DOHH2 (cell line): ENCODE results near the gene ADGRG7.
"Not testable (repeated sequence)": the region's sequence is repeated elsewhere in the genome, so short reads cannot be mapped to it uniquely, and the experiment has no call there.

Experiments
- H3F3A ChIP-seq: fragments of 200-600 bp; sonication (generic), shearing (Covaris generic); 2 replicates; pipeline ENCODE4 v1.6.0; 2016; ENCODE audit warnings: antibody characterized with exemption, mild to moderate bottlenecking; ENCODE audit not compliant: control insufficient read depth, insufficient read depth
- H3K27ac ChIP-seq: fragments of 200-600 bp; sonication (generic); 2 replicates; pipeline ENCODE4 v1.5.1; 2014; ENCODE audit warnings: low read depth, mild to moderate bottlenecking, low read length, moderate library complexity
- H3K27me3 ChIP-seq: fragments of 200-600 bp; sonication (generic); 2 replicates; pipeline ENCODE4 v1.6.1; 2014; ENCODE audit warnings: mild to moderate bottlenecking, low read length, mixed read lengths; ENCODE audit not compliant: control insufficient read depth
- H3K36me3 ChIP-seq: fragments of 200-600 bp; sonication (generic); 2 replicates; pipeline ENCODE4 v1.6.1; 2014; ENCODE audit warnings: mild to moderate bottlenecking, low read length, moderate library complexity, mixed read lengths; ENCODE audit not compliant: control insufficient read depth
- H3K4me1 ChIP-seq: fragments of 200-600 bp; sonication (generic); 2 replicates; pipeline ENCODE4 v1.6.1; 2014; ENCODE audit warnings: mild to moderate bottlenecking, low read length, mixed read lengths; ENCODE audit not compliant: control insufficient read depth
- H3K4me2 ChIP-seq: fragments of 200-600 bp; sonication (generic); 2 replicates; pipeline ENCODE4 v1.6.0; 2014; ENCODE audit warnings: mild to moderate bottlenecking, low read length, moderate library complexity
- H3K4me3 ChIP-seq: fragments of 200-600 bp; sonication (generic); 2 replicates; pipeline ENCODE4 v1.5.1; 2014; ENCODE audit warnings: mild to moderate bottlenecking, low read length, mixed read lengths
- H3K79me2 ChIP-seq: fragments of 200-600 bp; sonication (generic); 2 replicates; pipeline ENCODE4 v1.6.1; 2014; ENCODE audit warnings: mild to moderate bottlenecking, low read length, mixed read lengths; ENCODE audit not compliant: control insufficient read depth
- H3K9me2 ChIP-seq: fragments of 200-600 bp; sonication (generic); replicated peaks from 2 replicates; pipeline ENCODE4 v1.6.1; 2014; ENCODE audit warnings: mild to moderate bottlenecking, low read length, mixed read lengths; ENCODE audit not compliant: control insufficient read depth
- H3K9me3 ChIP-seq: fragments of 200-600 bp; sonication (generic); 2 replicates; pipeline ENCODE4 v1.6.1; 2014; ENCODE audit warnings: antibody characterized with exemption, low read length, mixed read lengths; ENCODE audit not compliant: control insufficient read depth, insufficient read depth
- H4K20me1 ChIP-seq: fragments of 200-600 bp; sonication (generic); 2 replicates; pipeline ENCODE4 v1.6.0; 2014; ENCODE audit warnings: low read depth, mild to moderate bottlenecking, antibody characterized with exemption, low read length, moderate library complexity; ENCODE audit not compliant: control insufficient read depth, insufficient read depth
- CTCF ChIP-seq: fragments of 200-600 bp; sonication (generic); IDR thresholded peaks from one replicate; pipeline ENCODE4 v1.5.1; 2014; ENCODE audit warnings: antibody characterized with exemption, mild to moderate bottlenecking, low read depth, low read length; ENCODE audit not compliant: poor library complexity, severe bottlenecking
- EZH2phosphoT487 ChIP-seq: fragments of 200-600 bp; sonication (generic); IDR thresholded peaks from 2 replicates; pipeline ENCODE4 v1.6.1; 2017; ENCODE audit warnings: borderline replicate concordance, mild to moderate bottlenecking, antibody characterized with exemption, low read length, moderate library complexity, mixed read lengths

The ADGRG7 gene

GRCh38 chr3:100656945-100657344, 47.5 kb downstream of the ADGRG7 start:
- TF ChIP-seq CTCF: no peak
- TF ChIP-seq EZH2phosphoT487: no peak
- Histone ChIP-seq H3K27me3 (no peaks in the 10 kb centered on the region), H3K4me1 (no peaks in the 10 kb centered on the region), H3K9me3 (no peaks in the 10 kb centered on the region), H3K27ac (no peak overlapping the region), H3K4me3 (no peak overlapping the region), H3K9me2 (no peaks in the 10 kb centered on the region), H4K20me1 (no peaks in the 10 kb centered on the region), H3K36me3 (no peaks in the 10 kb centered on the region), H3K4me2 (no peak overlapping the region), H3K79me2 (no peaks in the 10 kb centered on the region), H3F3A (no peaks in the 10 kb centered on the region)

- H3K27me3 ChIP-seq, H3K4me3 ChIP-seq, H3K9me2 ChIP-seq, H3K4me2 ChIP-seq, H3K36me3 ChIP-seq, H3K27ac ChIP-seq, H4K20me1 ChIP-seq, H3K9me3 ChIP-seq, H3F3A ChIP-seq, H3K79me2 ChIP-seq, H3K4me1 ChIP-seq: not testable (repeated sequence)
Measured at GRCh38 chr3:100661294-100661693, 51.9 kb downstream of the ADGRG7 start.

DNA sequence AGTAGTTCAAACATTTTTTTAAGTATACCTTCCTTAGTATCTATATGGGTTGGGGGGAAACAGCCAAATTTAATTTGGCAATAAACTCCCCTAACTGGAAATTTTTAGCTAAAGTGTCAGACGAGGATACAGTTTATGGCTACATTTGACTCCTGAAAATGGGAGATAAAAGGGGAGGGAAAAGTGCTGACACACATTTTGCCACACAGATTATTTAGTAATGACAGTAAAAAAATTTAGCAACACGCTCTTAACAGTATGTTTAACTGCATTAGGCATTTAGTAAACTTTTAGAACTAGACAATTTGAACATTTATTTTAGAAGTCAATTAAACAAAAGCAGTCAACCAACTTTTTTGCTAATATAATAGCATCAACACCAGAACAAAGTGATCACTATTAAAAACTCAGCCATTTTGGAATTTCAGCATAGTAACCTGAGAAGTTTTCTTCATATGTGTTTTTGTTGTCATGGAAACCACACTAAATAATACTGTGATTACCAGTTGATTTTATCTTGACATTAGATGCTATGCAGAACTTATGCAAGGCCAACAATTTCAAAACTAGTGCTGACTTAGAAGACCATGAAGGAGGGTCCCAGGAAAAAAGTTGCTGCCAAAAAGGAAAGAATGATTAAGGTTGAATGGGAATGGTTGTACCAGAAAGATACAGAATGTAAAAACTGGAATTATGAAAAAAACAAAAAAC, 52.9 kb downstream of the ADGRG7 start:
- TF ChIP-seq CTCF: no peak
- TF ChIP-seq EZH2phosphoT487: no peak
- Histone ChIP-seq H3K79me2 (no peaks in the 10 kb centered on the region), H4K20me1 (no peaks in the 10 kb centered on the region), H3K27ac (no peak overlapping the region), H3K36me3 (no peaks in the 10 kb centered on the region), H3K27me3 (no peaks in the 10 kb centered on the region), H3K4me2 (no peak overlapping the region), H3K9me2 (no peaks in the 10 kb centered on the region), H3K9me3 (no peaks in the 10 kb centered on the region), H3K4me1 (no peaks in the 10 kb centered on the region), H3K4me3 (no peak overlapping the region), H3F3A (no peaks in the 10 kb centered on the region)

GRCh38 chr3:100665230-100665629, 55.8 kb downstream of the ADGRG7 start:
- H3F3A ChIP-seq: no peaks in the 10 kb centered on the region
- H3K9me3 ChIP-seq: no peaks in the 10 kb centered on the region
- no peak overlapping the region for H3K27ac ChIP-seq
- no peaks in the 10 kb centered on the region for H3K36me3 ChIP-seq
- H3K27me3 ChIP-seq: no peaks in the 10 kb centered on the region
- TF ChIP-seq CTCF (no peak), EZH2phosphoT487 (no peak)
- no peak overlapping the region for H3K4me3 ChIP-seq
- no peaks in the 10 kb centered on the region for H3K79me2 ChIP-seq
- no peaks in the 10 kb centered on the region for H3K9me2 ChIP-seq
- no peaks in the 10 kb centered on the region for H3K4me1 ChIP-seq
- no peak overlapping the region for H3K4me2 ChIP-seq
- H4K20me1 ChIP-seq: no peaks in the 10 kb centered on the region

DNA sequence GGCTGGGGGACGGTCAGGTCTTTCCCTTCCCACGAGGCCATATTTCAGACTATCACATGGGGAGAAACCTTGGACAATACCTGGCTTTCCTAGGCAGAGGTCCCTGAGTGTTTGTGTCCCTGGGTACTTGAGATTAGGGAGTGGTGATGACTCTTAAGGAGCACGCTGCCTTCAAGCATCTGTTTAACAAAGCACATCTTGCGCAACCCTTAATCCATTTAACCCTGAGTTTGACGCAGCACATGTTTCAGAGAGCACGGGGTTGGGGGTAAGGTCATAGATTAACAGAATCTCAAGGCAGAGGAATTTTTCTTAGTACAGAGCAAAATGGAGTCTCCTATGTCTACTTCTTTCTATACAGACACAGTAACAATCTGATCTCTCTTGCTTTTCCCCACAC, 57.3 kb downstream of the ADGRG7 start:
- not testable (repeated sequence) for H3K4me2 ChIP-seq, H3K9me2 ChIP-seq, H3K9me3 ChIP-seq, H3K27me3 ChIP-seq, H3K36me3 ChIP-seq, H3K27ac ChIP-seq, H3F3A ChIP-seq, H4K20me1 ChIP-seq, H3K79me2 ChIP-seq, H3K4me1 ChIP-seq, H3K4me3 ChIP-seq

- not testable (repeated sequence) for H3K4me3 ChIP-seq, H4K20me1 ChIP-seq, H3K9me2 ChIP-seq, H3K4me2 ChIP-seq, H3K4me1 ChIP-seq, H3K27ac ChIP-seq, H3K79me2 ChIP-seq, H3F3A ChIP-seq, H3K27me3 ChIP-seq, H3K36me3 ChIP-seq, H3K9me3 ChIP-seq
Measured at GRCh38 chr3:100667316-100667715, 57.9 kb downstream of the ADGRG7 start.
